MCF 10A (cell line): ENCODE measurements around the gene STRN4. TPM values are rescaled to one million over a fixed set of nuclear protein-coding genes. Genes with fewer than 3 reads are reported as not detected.

ENCODE experiments used
- BruUV-seq: library from RNA; stranded (reverse); fragments of 400-500 nt; replicated peaks from 2 replicates; lab custom pipeline; 2021; lab: Mats Ljungman, UMichigan
- CTCF ChIA-PET: fragments of 300-600 bp; sonication (Branson Sonifier 250); formaldehyde crosslinking; extraction: SDS; loops from one replicate; lab custom pipeline; 2021; ENCODE audit warnings: antibody characterized with exemption, inconsistent platforms; lab: Yijun Ruan, JAX
- POLR2A ChIA-PET: fragments of 300-600, 350-650 bp; sonication (Branson Sonifier 250); formaldehyde crosslinking; extraction: SDS; loops from one replicate; lab custom pipeline; 2020; ENCODE audit warnings: antibody characterized with exemption, inconsistent platforms; lab: Yijun Ruan, JAX
- DNase-seq: peaks from one replicate; pipeline ENCODE4 v3.0.0-alpha.2; 2018; ENCODE audit not compliant: unreplicated experiment
- H3K27ac Mint-ChIP-seq: one replicate; pipeline ENCODE4 v1.8.0; 2022; ENCODE audit warnings: mild to moderate bottlenecking, low read depth, mixed read lengths; ENCODE audit not compliant: unreplicated experiment
- H3K27me3 Mint-ChIP-seq: one replicate; pipeline ENCODE4 v1.8.0; 2022; ENCODE audit warnings: mixed read lengths; ENCODE audit not compliant: insufficient read depth, unreplicated experiment
- H3K36me3 Mint-ChIP-seq: one replicate; pipeline ENCODE4 v1.8.0; 2022; ENCODE audit warnings: mild to moderate bottlenecking, moderate library complexity, mixed read lengths; ENCODE audit not compliant: insufficient read depth, unreplicated experiment
- H3K4me1 Mint-ChIP-seq: one replicate; pipeline ENCODE4 v1.8.0; 2022; ENCODE audit warnings: mixed read lengths; ENCODE audit not compliant: insufficient read depth, unreplicated experiment
- H3K4me3 Mint-ChIP-seq: one replicate; pipeline ENCODE4 v1.8.0; 2022; ENCODE audit warnings: mild to moderate bottlenecking, moderate library complexity, mixed read lengths; ENCODE audit not compliant: unreplicated experiment
- H3K9me3 Mint-ChIP-seq: one replicate; pipeline ENCODE4 v1.8.0; 2022; ENCODE audit warnings: mixed read lengths; ENCODE audit not compliant: unreplicated experiment
- intact Hi-C: fragments of 100-400 bp; cut with micrococcal nuclease; formaldehyde crosslinking; loops from 2 replicates; pipeline ENCODE4 v1.14.1; 2022
- microRNA-seq: library from miRNA; unstranded; fragments of <30 nt; microRNA quantifications from one replicate; pipeline ENCODE4 v1.2.0, GENCODE V29; 2022
- total RNA-seq: library from RNA; stranded (reverse); gene quantifications from 2 replicates; pipeline ENCODE4 v1.2.3, GENCODE V29; 2022
- TF ChIP-seq, protein P1 (sequence below): fragments of 200-600 bp; IDR thresholded peaks from one replicate; pipeline ENCODE4 v1.8.0; 2022; ENCODE audit warnings: antibody characterized with exemption, mild to moderate bottlenecking; ENCODE audit not compliant: unreplicated experiment

STRN4 gene
- total RNA-seq, 1 experiment from 2014 or later = 92.3 TPM

DNA sequence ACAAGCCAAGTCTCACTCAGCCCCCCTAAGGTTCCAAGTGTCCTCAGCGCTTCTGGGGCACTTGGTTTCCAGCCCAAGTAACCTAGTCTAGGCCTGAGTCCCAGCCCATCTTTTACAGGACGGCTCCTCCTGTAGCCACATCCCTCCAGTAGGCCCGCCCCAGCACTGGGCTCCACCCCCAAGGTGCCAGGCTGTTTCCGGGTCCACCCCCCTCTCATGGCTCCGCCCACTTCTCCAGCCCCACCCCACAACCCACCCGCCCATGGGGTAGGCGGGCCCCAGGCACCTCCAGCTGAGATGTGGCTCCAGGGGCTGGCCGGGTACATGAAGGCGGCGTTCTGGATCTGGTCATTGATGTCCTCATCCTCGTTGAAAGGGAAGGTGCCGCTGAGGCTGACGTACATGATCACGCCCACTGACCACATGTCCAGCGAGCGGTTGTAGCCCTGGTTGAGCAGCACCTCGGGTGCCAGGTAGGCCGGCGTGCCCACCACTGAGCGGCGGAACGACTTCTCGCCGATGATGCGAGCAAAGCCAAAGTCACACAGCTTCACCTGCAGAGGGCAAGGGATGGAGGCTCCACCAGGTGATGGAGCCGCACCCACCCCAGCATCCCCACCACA lies 68.0 kb downstream of the STRN4 start:
- POLR2A ChIA-PET = no interaction called here
- Mint-ChIP-seq H3K27me3 (no peaks in the 10 kb centered on the region), H3K36me3 (peaks cover 90% of the 10 kb centered on the region), H3K4me1 (no peaks in the 10 kb centered on the region), H3K27ac (no peak overlapping the region), H3K9me3 (no peaks in the 10 kb centered on the region), H3K4me3 (no peak overlapping the region)
- TF ChIP-seq, protein P1, sequence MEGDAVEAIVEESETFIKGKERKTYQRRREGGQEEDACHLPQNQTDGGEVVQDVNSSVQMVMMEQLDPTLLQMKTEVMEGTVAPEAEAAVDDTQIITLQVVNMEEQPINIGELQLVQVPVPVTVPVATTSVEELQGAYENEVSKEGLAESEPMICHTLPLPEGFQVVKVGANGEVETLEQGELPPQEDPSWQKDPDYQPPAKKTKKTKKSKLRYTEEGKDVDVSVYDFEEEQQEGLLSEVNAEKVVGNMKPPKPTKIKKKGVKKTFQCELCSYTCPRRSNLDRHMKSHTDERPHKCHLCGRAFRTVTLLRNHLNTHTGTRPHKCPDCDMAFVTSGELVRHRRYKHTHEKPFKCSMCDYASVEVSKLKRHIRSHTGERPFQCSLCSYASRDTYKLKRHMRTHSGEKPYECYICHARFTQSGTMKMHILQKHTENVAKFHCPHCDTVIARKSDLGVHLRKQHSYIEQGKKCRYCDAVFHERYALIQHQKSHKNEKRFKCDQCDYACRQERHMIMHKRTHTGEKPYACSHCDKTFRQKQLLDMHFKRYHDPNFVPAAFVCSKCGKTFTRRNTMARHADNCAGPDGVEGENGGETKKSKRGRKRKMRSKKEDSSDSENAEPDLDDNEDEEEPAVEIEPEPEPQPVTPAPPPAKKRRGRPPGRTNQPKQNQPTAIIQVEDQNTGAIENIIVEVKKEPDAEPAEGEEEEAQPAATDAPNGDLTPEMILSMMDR = no peak
- CTCF ChIA-PET = interaction anchor here (0.8 kb wide), 1 partner anchor 16 kb away, joined by 6 read pairs; no protein-coding TSS in a partner anchor
- BruUV-seq = no TSS peak
- intact Hi-C loops = no loop called here
- DNase-seq = peak; percentile 43

DNA sequence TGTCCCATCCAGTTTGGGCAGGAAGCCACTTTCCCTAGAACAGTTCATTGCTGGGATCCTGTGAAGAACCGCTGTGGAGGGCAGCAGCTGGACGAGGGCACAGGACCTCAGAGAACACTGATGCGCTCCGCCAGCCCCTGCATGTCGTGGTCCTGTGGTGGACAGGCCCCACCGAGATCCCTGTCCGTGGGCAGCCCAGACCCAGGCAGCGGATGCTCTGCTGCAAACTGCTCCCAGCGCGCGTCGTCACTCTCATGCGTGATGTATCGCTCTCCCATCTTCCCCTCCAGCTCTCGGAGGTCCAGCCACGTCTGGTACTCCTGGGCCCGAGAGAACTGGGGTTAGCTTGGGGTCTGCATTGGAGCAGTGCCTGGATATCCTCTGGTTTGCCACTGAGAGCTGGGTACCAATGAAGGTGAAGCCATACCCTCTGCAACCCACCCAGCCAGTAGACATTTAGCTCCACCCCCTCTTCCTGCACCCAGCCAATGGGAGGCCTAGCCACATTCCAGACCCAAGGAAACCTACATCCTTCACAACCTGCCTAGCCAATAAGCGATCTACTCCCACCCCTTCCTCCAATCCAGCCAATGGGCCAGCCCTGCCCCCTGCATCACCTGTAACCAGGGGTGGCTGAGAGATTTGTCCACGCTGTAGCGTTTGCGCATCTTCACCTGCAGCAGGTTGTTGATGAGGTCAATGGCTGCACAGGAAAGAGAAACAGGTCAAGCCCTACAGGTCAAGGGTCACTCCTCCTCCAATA lies 71.7 kb downstream of the STRN4 start:
- H3K9me3 Mint-ChIP-seq = no peaks in the 10 kb centered on the region

DNA sequence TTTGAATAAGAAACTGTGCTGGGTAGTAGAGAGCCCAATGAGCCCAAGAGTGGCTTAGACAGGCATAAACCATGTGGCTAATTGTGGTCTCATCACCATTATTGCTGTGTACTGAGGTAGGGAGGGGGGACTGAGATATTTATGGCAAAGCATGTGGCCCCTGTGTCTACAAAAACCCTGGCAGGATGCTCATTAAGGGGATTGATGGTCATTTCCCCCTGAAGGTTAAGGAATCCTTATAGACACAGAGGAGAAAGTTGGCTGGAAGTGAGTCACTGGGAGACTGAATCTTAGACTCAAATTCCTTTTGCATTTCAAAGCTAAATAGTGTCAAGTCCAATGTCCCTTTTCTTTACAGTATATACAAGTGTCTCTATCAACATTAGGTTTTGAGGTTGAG lies 75.4 kb downstream of the STRN4 start:
- DNase-seq = no peak
- Mint-ChIP-seq H3K4me3 (no peak overlapping the region), H3K9me3 (no peaks in the 10 kb centered on the region), H3K36me3 (peaks cover 25% of the 10 kb centered on the region), H3K27ac (no peak overlapping the region), H3K27me3 (no peaks in the 10 kb centered on the region), H3K4me1 (no peaks in the 10 kb centered on the region)
- CTCF ChIA-PET = no interaction called here
- TF ChIP-seq, protein P1 = no peak
- POLR2A ChIA-PET = interaction anchor here (0.6 to 1.3 kb wide), 2 partner anchors 9 to 42 kb away, joined by 3 read pairs; no protein-coding TSS in a partner anchor
- intact Hi-C loops = no loop called here
- no TSS peak for BruUV-seq

More for the DNA sequence above, 71.7 kb downstream of the STRN4 start:
- no peak overlapping the region for H3K27ac Mint-ChIP-seq
- CTCF ChIA-PET = interaction anchor here (0.6 to 2.4 kb wide), 5 partner anchors 10 to 408 kb away, joined by 3 to 14 read pairs (median 3); no protein-coding TSS in a partner anchor
- intact Hi-C loops = no loop called here
- H3K36me3 Mint-ChIP-seq = peaks cover 56% of the 10 kb centered on the region
- no peaks in the 10 kb centered on the region for H3K4me1 Mint-ChIP-seq
- H3K27me3 Mint-ChIP-seq = no peaks in the 10 kb centered on the region
- TSS peak; percentile 38 for BruUV-seq
- POLR2A ChIA-PET = interaction anchor here (0.7 kb wide), 1 partner anchor 68 kb away, joined by 3 read pairs; no protein-coding TSS in a partner anchor
- TF ChIP-seq, protein P1 = no peak
- DNase-seq = peak; percentile 22
- no peak overlapping the region for H3K4me3 Mint-ChIP-seq

Small RNA genes lying within 50 kb of the gene (microRNA-seq; reads per million reads assigned to microRNA genes)
- 1.5 reads per million, percentile 5 among the genes with 10 or more reads in this experiment for gene MIR320E

Other genes starting within 250 kb of the STRN4 start
- gene CALM3, start 145.1 kb downstream of the STRN4 start, total RNA-seq = 103 and 120 TPM in 2 replicates
- gene PTGIR, start 121.4 kb downstream of the STRN4 start, total RNA-seq = not detected in 2 replicates
- gene GNG8, start 110.2 kb downstream of the STRN4 start, total RNA-seq = not detected in 2 replicates
- 0.09 TPM in 1 of 2 replicates, not detected in the other for gene DACT3, start 85.3 kb downstream of the STRN4 start, total RNA-seq
- gene PRKD2, start 29.3 kb downstream of the STRN4 start, total RNA-seq = 30.4 and 35.9 TPM in 2 replicates
- gene FKRP, start 393 bp downstream of the STRN4 start, total RNA-seq = 21.2 and 23.9 TPM in 2 replicates
- gene SLC1A5, start 42.1 kb upstream of the STRN4 start, total RNA-seq = 372 and 417 TPM in 2 replicates
- gene AP2S1, start 104.4 kb upstream of the STRN4 start, total RNA-seq = 237 and 252 TPM in 2 replicates
- 46.9 and 52.1 TPM in 2 replicates for gene ARHGAP35, start 114.5 kb upstream of the STRN4 start, total RNA-seq